DOHH2 (cell line): Measurements from ENCODE around the gene IGF2BP2.

Source experiments
- H3F3A ChIP-seq: fragments of 200-600 bp; sonication (generic), shearing (Covaris generic); 2 replicates; pipeline ENCODE4 v1.6.0; 2016; ENCODE audit warnings: antibody characterized with exemption, mild to moderate bottlenecking; ENCODE audit not compliant: control insufficient read depth, insufficient read depth
- H3K27ac ChIP-seq: fragments of 200-600 bp; sonication (generic); 2 replicates; pipeline ENCODE4 v1.5.1; 2014; ENCODE audit warnings: low read depth, mild to moderate bottlenecking, low read length, moderate library complexity
- H3K27me3 ChIP-seq: fragments of 200-600 bp; sonication (generic); 2 replicates; pipeline ENCODE4 v1.6.1; 2014; ENCODE audit warnings: mild to moderate bottlenecking, low read length, mixed read lengths; ENCODE audit not compliant: control insufficient read depth
- H3K36me3 ChIP-seq: fragments of 200-600 bp; sonication (generic); 2 replicates; pipeline ENCODE4 v1.6.1; 2014; ENCODE audit warnings: mild to moderate bottlenecking, low read length, moderate library complexity, mixed read lengths; ENCODE audit not compliant: control insufficient read depth
- H3K4me1 ChIP-seq: fragments of 200-600 bp; sonication (generic); 2 replicates; pipeline ENCODE4 v1.6.1; 2014; ENCODE audit warnings: mild to moderate bottlenecking, low read length, mixed read lengths; ENCODE audit not compliant: control insufficient read depth
- H3K4me2 ChIP-seq: fragments of 200-600 bp; sonication (generic); 2 replicates; pipeline ENCODE4 v1.6.0; 2014; ENCODE audit warnings: mild to moderate bottlenecking, low read length, moderate library complexity
- H3K4me3 ChIP-seq: fragments of 200-600 bp; sonication (generic); 2 replicates; pipeline ENCODE4 v1.5.1; 2014; ENCODE audit warnings: mild to moderate bottlenecking, low read length, mixed read lengths
- H3K79me2 ChIP-seq: fragments of 200-600 bp; sonication (generic); 2 replicates; pipeline ENCODE4 v1.6.1; 2014; ENCODE audit warnings: mild to moderate bottlenecking, low read length, mixed read lengths; ENCODE audit not compliant: control insufficient read depth
- H3K9me2 ChIP-seq: fragments of 200-600 bp; sonication (generic); replicated peaks from 2 replicates; pipeline ENCODE4 v1.6.1; 2014; ENCODE audit warnings: mild to moderate bottlenecking, low read length, mixed read lengths; ENCODE audit not compliant: control insufficient read depth
- H3K9me3 ChIP-seq: fragments of 200-600 bp; sonication (generic); 2 replicates; pipeline ENCODE4 v1.6.1; 2014; ENCODE audit warnings: antibody characterized with exemption, low read length, mixed read lengths; ENCODE audit not compliant: control insufficient read depth, insufficient read depth
- H4K20me1 ChIP-seq: fragments of 200-600 bp; sonication (generic); 2 replicates; pipeline ENCODE4 v1.6.0; 2014; ENCODE audit warnings: low read depth, mild to moderate bottlenecking, antibody characterized with exemption, low read length, moderate library complexity; ENCODE audit not compliant: control insufficient read depth, insufficient read depth
- CTCF ChIP-seq: fragments of 200-600 bp; sonication (generic); IDR thresholded peaks from one replicate; pipeline ENCODE4 v1.5.1; 2014; ENCODE audit warnings: antibody characterized with exemption, mild to moderate bottlenecking, low read depth, low read length; ENCODE audit not compliant: poor library complexity, severe bottlenecking
- EZH2phosphoT487 ChIP-seq: fragments of 200-600 bp; sonication (generic); IDR thresholded peaks from 2 replicates; pipeline ENCODE4 v1.6.1; 2017; ENCODE audit warnings: borderline replicate concordance, mild to moderate bottlenecking, antibody characterized with exemption, low read length, moderate library complexity, mixed read lengths

The IGF2BP2 gene

GRCh38 chr3:185709251-185709955 is 115.4 kb downstream of the IGF2BP2 start:
- Histone ChIP-seq H3F3A (no peaks in the 10 kb centered on the region), H3K79me2 (no peaks in the 10 kb centered on the region), H3K27me3 (peaks cover 32% of the 10 kb centered on the region), H3K4me2 (no peak overlapping the region), H3K4me3 (no peak overlapping the region), H3K9me2 (no peaks in the 10 kb centered on the region), H3K27ac (no peak overlapping the region), H3K9me3 (no peaks in the 10 kb centered on the region), H3K36me3 (no peaks in the 10 kb centered on the region), H4K20me1 (no peaks in the 10 kb centered on the region), H3K4me1 (no peaks in the 10 kb centered on the region)
- no peak for TF ChIP-seq EZH2phosphoT487
- no peak for TF ChIP-seq CTCF

- Histone ChIP-seq H3K9me2 (no peaks in the 10 kb centered on the region), H3F3A (no peaks in the 10 kb centered on the region), H3K27me3 (peaks cover 36% of the 10 kb centered on the region), H3K4me3 (no peak overlapping the region), H3K4me2 (no peak overlapping the region), H3K27ac (no peak overlapping the region), H3K36me3 (no peaks in the 10 kb centered on the region), H4K20me1 (no peaks in the 10 kb centered on the region), H3K4me1 (no peaks in the 10 kb centered on the region), H3K79me2 (no peaks in the 10 kb centered on the region), H3K9me3 (no peaks in the 10 kb centered on the region)
- no peak for TF ChIP-seq CTCF
- no peak for TF ChIP-seq EZH2phosphoT487
Measured at GRCh38 chr3:185708392-185708791, 116.5 kb downstream of the IGF2BP2 start.

- no peaks in the 10 kb centered on the region for H3K36me3 ChIP-seq
- H4K20me1 ChIP-seq, result no peaks in the 10 kb centered on the region
- H3F3A ChIP-seq, result no peaks in the 10 kb centered on the region
- peaks cover 45% of the 10 kb centered on the region for H3K27me3 ChIP-seq
- no peaks in the 10 kb centered on the region for H3K9me3 ChIP-seq
- no peaks in the 10 kb centered on the region for H3K9me2 ChIP-seq
- H3K4me2 ChIP-seq, result no peak overlapping the region
- peaks cover 3% of the 10 kb centered on the region; the same call in 1 of the 2 replicates for H3K4me1 ChIP-seq
- H3K27ac ChIP-seq, result no peak overlapping the region
- no peak for TF ChIP-seq EZH2phosphoT487
- TF ChIP-seq CTCF, result no peak
- no peaks in the 10 kb centered on the region for H3K79me2 ChIP-seq
- no peak overlapping the region for H3K4me3 ChIP-seq
Measured at GRCh38 chr3:185705498-185705897, 119.3 kb downstream of the IGF2BP2 start.
